GM10266 (cell line): ENCODE measurements around the gene EPC1.

Experiments
- DNase-seq: peaks from one replicate; pipeline ENCODE4 v3.0.0; 2012; ENCODE audit errors: extremely low spot score
- CTCF ChIP-seq: IDR thresholded peaks from 2 replicates; pipeline ENCODE4 v1.5.1; 2012; ENCODE audit warnings: mild to moderate bottlenecking, low read depth; ENCODE audit not compliant: control insufficient read depth, insufficient read depth; ENCODE audit errors: missing control alignments

The EPC1 gene

GRCh38 chr10:32376097-32376496 lies 29.1 kb upstream of the EPC1 start:
- no peak for DNase-seq
- no peak for TF ChIP-seq CTCF

GRCh38 chr10:32375631-32376030 lies 28.7 kb upstream of the EPC1 start:
- no peak for DNase-seq
- TF ChIP-seq CTCF: no peak

- no peak for DNase-seq
- no peak for TF ChIP-seq CTCF
Measured at GRCh38 chr10:32374605-32375004, 27.6 kb upstream of the EPC1 start.

GRCh38 chr10:32373496-32373895 lies 26.5 kb upstream of the EPC1 start:
- no peak for TF ChIP-seq CTCF

GRCh38 chr10:32373031-32373430 lies 26.1 kb upstream of the EPC1 start:
- no peak for DNase-seq
- TF ChIP-seq CTCF: no peak

More at GRCh38 chr10:32373496-32373895, 26.5 kb upstream of the EPC1 start:
- no peak for DNase-seq

GRCh38 chr10:32372000-32372875 lies 25.3 kb upstream of the EPC1 start:
- no peak for TF ChIP-seq CTCF

GRCh38 chr10:32371101-32371500 lies 24.1 kb upstream of the EPC1 start:
- no peak for TF ChIP-seq CTCF
- DNase-seq: no peak

More at GRCh38 chr10:32372000-32372875, 25.3 kb upstream of the EPC1 start:
- DNase-seq: no peak
